ENCODE results near the gene C21orf58.

Gene C21orf58

GRCh38 chr21:46301759-46302158 lies 21.9 kb downstream of the C21orf58 start:
- H3K27ac ChIP-seq: no peak overlapping the region
- ChIA-PET CTCF (no interaction called here), POLR2A (ENCODE audit: low non-redundant PET) (no interaction called here)
- DNase-seq (ENCODE audit: low spot score): no peak
- no peak for TF ChIP-seq CTCF (conservative IDR thresholded peaks at IDR 0.05; ENCODE audit: low read depth)

- POLR2A ChIA-PET (ENCODE audit: low non-redundant PET): no interaction called here
- H3K27ac ChIP-seq: no peak overlapping the region
- no peak for DNase-seq (ENCODE audit: low spot score)
- no peak for TF ChIP-seq CTCF (conservative IDR thresholded peaks at IDR 0.05; ENCODE audit: low read depth)
- CTCF ChIA-PET: interaction anchor here (0.7 kb wide), 1 partner anchor 18 kb away, joined by 7 read pairs; no protein-coding TSS in a partner anchor
Observed at GRCh38 chr21:46299167-46299566, 24.5 kb downstream of the C21orf58 start.

GRCh38 chr21:46297338-46298271 lies 26.1 kb downstream of the C21orf58 start:
- POLR2A ChIA-PET (ENCODE audit: low non-redundant PET): no interaction called here
- DNase-seq (ENCODE audit: low spot score): no peak
- H3K27ac ChIP-seq: peak overlapping the region; percentile 60
- CTCF ChIA-PET: no interaction called here
- no peak for TF ChIP-seq CTCF (conservative IDR thresholded peaks at IDR 0.05; ENCODE audit: low read depth)

GRCh38 chr21:46295996-46296752 lies 27.5 kb downstream of the C21orf58 start:
- POLR2A ChIA-PET (ENCODE audit: low non-redundant PET): no interaction called here
- H3K27ac ChIP-seq: peak overlapping the region; percentile 71
- TF ChIP-seq CTCF (conservative IDR thresholded peaks at IDR 0.05; ENCODE audit: low read depth): no peak
- DNase-seq (ENCODE audit: low spot score): no peak
- CTCF ChIA-PET: no interaction called here

- POLR2A ChIA-PET (ENCODE audit: low non-redundant PET): no interaction called here
- DNase-seq (ENCODE audit: low spot score): no peak
- H3K27ac ChIP-seq: peak overlapping the region; percentile 71
- no peak for TF ChIP-seq CTCF (conservative IDR thresholded peaks at IDR 0.05; ENCODE audit: low read depth)
- CTCF ChIA-PET: no interaction called here
Observed at GRCh38 chr21:46295177-46295770, 28.4 kb downstream of the C21orf58 start.

- no peak for TF ChIP-seq CTCF (conservative IDR thresholded peaks at IDR 0.05; ENCODE audit: low read depth)
- ChIA-PET POLR2A (ENCODE audit: low non-redundant PET) (no interaction called here), CTCF (no interaction called here)
- peak overlapping the region; percentile 71 for H3K27ac ChIP-seq
- no peak for DNase-seq (ENCODE audit: low spot score)
Observed at GRCh38 chr21:46294647-46295176, 29.0 kb downstream of the C21orf58 start.

Measured in RWPE1 (cell line).